Endodermal cell (in vitro differentiated cells): ENCODE data around the gene RECK. TPM values are rescaled to one million over a fixed set of nuclear protein-coding genes. Genes with fewer than 3 reads are reported as not detected.

ENCODE experiments used
- DNase-seq: peaks from one replicate; pipeline ENCODE4 v3.0.0-alpha.2; 2017
- H3K27ac ChIP-seq: 2 replicates; pipeline ENCODE4 v1.5.1; 2013; ENCODE audit warnings: mild to moderate bottlenecking, low read depth, low read length, moderate library complexity
- H3K27me3 ChIP-seq: 2 replicates; pipeline ENCODE4 v1.6.1; 2013; ENCODE audit warnings: mild to moderate bottlenecking, low read length, moderate library complexity; ENCODE audit not compliant: insufficient read depth, control insufficient read depth, poor library complexity, severe bottlenecking
- H3K36me3 ChIP-seq: 2 replicates; pipeline ENCODE4 v1.7.0; 2013; ENCODE audit warnings: mild to moderate bottlenecking, low read length, moderate library complexity; ENCODE audit not compliant: control insufficient read depth, insufficient read depth
- H3K4me1 ChIP-seq: one replicate; pipeline ENCODE4 v1.7.0; 2013; ENCODE audit warnings: low read length; ENCODE audit not compliant: control insufficient read depth, insufficient read depth
- H3K4me3 ChIP-seq: 2 replicates; pipeline ENCODE4 v1.5.1; 2013; ENCODE audit warnings: mild to moderate bottlenecking, low read length, moderate library complexity
- H3K9ac ChIP-seq: 2 replicates; pipeline ENCODE4 v1.6.1; 2013; ENCODE audit warnings: mild to moderate bottlenecking, low read length, moderate library complexity; ENCODE audit not compliant: poor library complexity, severe bottlenecking; ENCODE audit errors: extremely low read depth
- H3K9me3 ChIP-seq: 2 replicates; pipeline ENCODE4 v1.6.1; 2013; ENCODE audit warnings: mild to moderate bottlenecking, low read length, moderate library complexity; ENCODE audit not compliant: control insufficient read depth
- H3K27ac Mint-ChIP-seq: 2 replicates; pipeline ENCODE4 v1.8.0; 2020; ENCODE audit warnings: mixed read lengths
- H3K27me3 Mint-ChIP-seq: 2 replicates; pipeline ENCODE4 v1.8.0; 2021; ENCODE audit warnings: mild to moderate bottlenecking, mixed read lengths; ENCODE audit not compliant: insufficient read depth
- H3K36me3 Mint-ChIP-seq: 2 replicates; pipeline ENCODE4 v1.8.0; 2020; ENCODE audit warnings: low read depth, mixed read lengths
- H3K4me1 Mint-ChIP-seq: 2 replicates; pipeline ENCODE4 v1.8.0; 2020; ENCODE audit warnings: mixed read lengths
- H3K4me3 Mint-ChIP-seq: 2 replicates; pipeline ENCODE4 v1.8.0; 2020; ENCODE audit warnings: mild to moderate bottlenecking, moderate library complexity, mixed read lengths
- H3K9me3 Mint-ChIP-seq: 2 replicates; pipeline ENCODE4 v1.8.0; 2020; ENCODE audit warnings: mild to moderate bottlenecking, mixed read lengths
- WGBS, 2 experiments: methylation state at CpG; one replicate each; pipeline versions ENCODE4 v1.1.5 to v1.1.7; 2013; ENCODE audit warnings: missing lambda C conversion rate in 2 of 2, mixed read lengths in 1 of 2; ENCODE audit not compliant: insufficient coverage in 1 of 2, insufficient read length in 1 of 2; 5-methylcytosine and 5-hydroxymethylcytosine counted together
- total RNA-seq, 2 donors: library from RNA; stranded (reverse); fragmentation: NEBNext Ultra II Directional in 1 of 2; extraction: Animal tissue kit (Norgen Biotek cat#: 25700) in 1 of 2; gene quantifications; 2 replicates in 1 of 2; 3 replicates in 1 of 2; pipeline ENCODE4 v1.2.1, GENCODE V29; 2021
- TF ChIP-seq, protein P1 (sequence below): fragments of 200-600 bp; sonication (generic); conservative IDR thresholded peaks from 2 replicates; pipeline ENCODE4 v1.5.0; 2021; ENCODE audit warnings: antibody characterized with exemption, mild to moderate bottlenecking

Gene RECK
- total RNA-seq, 2 donors from 2014 or later: 11.5 to 16.1 TPM

DNA sequence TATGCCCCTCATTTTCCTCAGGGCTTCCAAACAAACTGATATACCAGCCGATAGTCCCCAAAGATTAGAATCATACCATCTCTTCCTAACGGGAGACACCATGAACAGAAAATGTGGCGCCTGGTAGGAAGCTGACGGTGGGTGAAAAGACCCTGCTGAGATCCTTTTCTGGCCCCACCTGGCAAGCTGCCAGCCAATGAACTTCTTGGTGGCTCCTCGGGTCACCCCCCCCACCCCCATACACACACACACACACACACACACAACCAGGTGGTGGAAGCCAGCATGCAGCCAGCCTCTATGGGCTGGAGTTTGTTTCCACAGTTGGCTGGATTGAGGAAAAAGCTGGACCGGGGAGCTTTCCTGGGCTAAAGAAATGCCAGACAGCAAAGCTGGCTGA is 127.7 kb downstream of the RECK start:
- no peak overlapping the region for H3K4me3 ChIP-seq
- Mint-ChIP-seq H3K4me1 (peaks cover 27% of the 10 kb centered on the region), H3K36me3 (peaks cover 10% of the 10 kb centered on the region), H3K27ac (peak overlapping the region; percentile 41), H3K9me3 (no peaks in the 10 kb centered on the region), H3K4me3 (no peak overlapping the region), H3K27me3 (peaks cover 7% of the 10 kb centered on the region)
- peaks cover 7% of the 10 kb centered on the region for H3K36me3 ChIP-seq
- H3K9me3 ChIP-seq: no peaks in the 10 kb centered on the region
- H3K4me1 ChIP-seq: peaks cover 14% of the 10 kb centered on the region
- no peak overlapping the region for H3K9ac ChIP-seq
- WGBS, 2 experiments: 90% methylated on average over 6 of the region's 6 CpGs; no CpG with 5 or more reads in 1 of the 2 experiments
- TF ChIP-seq, protein P1, sequence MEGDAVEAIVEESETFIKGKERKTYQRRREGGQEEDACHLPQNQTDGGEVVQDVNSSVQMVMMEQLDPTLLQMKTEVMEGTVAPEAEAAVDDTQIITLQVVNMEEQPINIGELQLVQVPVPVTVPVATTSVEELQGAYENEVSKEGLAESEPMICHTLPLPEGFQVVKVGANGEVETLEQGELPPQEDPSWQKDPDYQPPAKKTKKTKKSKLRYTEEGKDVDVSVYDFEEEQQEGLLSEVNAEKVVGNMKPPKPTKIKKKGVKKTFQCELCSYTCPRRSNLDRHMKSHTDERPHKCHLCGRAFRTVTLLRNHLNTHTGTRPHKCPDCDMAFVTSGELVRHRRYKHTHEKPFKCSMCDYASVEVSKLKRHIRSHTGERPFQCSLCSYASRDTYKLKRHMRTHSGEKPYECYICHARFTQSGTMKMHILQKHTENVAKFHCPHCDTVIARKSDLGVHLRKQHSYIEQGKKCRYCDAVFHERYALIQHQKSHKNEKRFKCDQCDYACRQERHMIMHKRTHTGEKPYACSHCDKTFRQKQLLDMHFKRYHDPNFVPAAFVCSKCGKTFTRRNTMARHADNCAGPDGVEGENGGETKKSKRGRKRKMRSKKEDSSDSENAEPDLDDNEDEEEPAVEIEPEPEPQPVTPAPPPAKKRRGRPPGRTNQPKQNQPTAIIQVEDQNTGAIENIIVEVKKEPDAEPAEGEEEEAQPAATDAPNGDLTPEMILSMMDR: no peak
- DNase-seq: peak; percentile 67
- no peak overlapping the region for H3K27ac ChIP-seq
- H3K27me3 ChIP-seq: no peaks in the 10 kb centered on the region

DNA sequence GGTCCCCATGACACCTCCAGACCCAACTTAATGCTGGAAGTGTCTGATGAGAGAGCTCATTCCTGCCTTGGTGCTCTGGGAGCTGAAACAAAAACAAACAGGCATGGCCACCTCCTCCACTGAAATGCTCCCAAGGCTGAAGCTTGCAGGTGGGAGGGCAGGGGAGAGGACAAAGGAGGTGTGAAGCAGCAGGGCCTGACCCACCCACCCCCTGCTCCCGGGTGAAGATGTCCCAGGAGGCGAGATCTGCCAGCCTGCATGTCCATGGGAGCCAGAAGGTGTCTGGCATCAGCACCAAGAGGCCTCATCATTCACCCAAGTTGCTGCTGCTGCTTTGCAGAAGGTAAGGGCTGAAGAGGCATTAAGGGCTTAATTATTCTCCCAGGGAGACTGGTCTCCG is 128.3 kb downstream of the RECK start:
- no peak overlapping the region for H3K9ac ChIP-seq
- no peak overlapping the region for H3K4me3 Mint-ChIP-seq

DNA sequence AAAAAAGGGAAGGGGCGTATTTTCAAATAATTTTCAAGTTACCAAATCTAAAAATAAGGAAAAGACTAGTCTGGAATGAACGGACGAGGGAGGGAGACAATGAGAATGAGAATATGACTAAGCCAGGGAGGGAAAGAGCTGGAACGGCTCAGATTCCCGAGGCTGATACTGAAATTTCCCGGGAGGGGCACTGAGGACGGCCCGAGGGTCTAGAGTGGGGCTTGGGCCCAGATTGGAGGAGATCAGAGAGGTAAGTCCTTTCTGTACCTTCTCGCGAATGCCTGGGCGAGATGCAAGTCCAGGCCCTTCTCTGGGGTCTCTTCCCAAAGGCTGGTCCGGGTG is 129.1 kb downstream of the RECK start:
- no peaks in the 10 kb centered on the region for H3K9me3 ChIP-seq
- H3K4me1 ChIP-seq: peaks cover 14% of the 10 kb centered on the region
- TF ChIP-seq, protein P1: no peak
- no peak overlapping the region for H3K4me3 ChIP-seq
- Mint-ChIP-seq H3K27me3 (peaks cover 16% of the 10 kb centered on the region), H3K4me1 (peaks cover 27% of the 10 kb centered on the region), H3K36me3 (no peaks in the 10 kb centered on the region), H3K27ac (no peak overlapping the region), H3K9me3 (no peaks in the 10 kb centered on the region), H3K4me3 (peak overlapping the region; percentile 6)
- no peak overlapping the region for H3K9ac ChIP-seq
- no peaks in the 10 kb centered on the region for H3K27me3 ChIP-seq
- H3K36me3 ChIP-seq: no peaks in the 10 kb centered on the region
- WGBS, 2 experiments: 84 to 91% methylated on average over 9 to 11 of the region's 12 CpGs
- no peak for DNase-seq
- no peak overlapping the region for H3K27ac ChIP-seq

More for the DNA sequence above, 128.3 kb downstream of the RECK start:
- no peak overlapping the region for H3K27ac ChIP-seq
- Mint-ChIP-seq H3K27me3 (peaks cover 12% of the 10 kb centered on the region), H3K9me3 (no peaks in the 10 kb centered on the region), H3K27ac (peak overlapping the region; percentile 41), H3K36me3 (peaks cover 5% of the 10 kb centered on the region), H3K4me1 (peaks cover 27% of the 10 kb centered on the region)
- H3K4me3 ChIP-seq: no peak overlapping the region
- TF ChIP-seq, protein P1: no peak
- no peaks in the 10 kb centered on the region for H3K9me3 ChIP-seq
- H3K27me3 ChIP-seq: no peaks in the 10 kb centered on the region
- 51 to 77% methylated on average over 1 to 3 of the region's 3 CpGs for WGBS, 2 experiments
- H3K4me1 ChIP-seq: peaks cover 14% of the 10 kb centered on the region
- H3K36me3 ChIP-seq: peaks cover 4% of the 10 kb centered on the region
- peak; percentile 81 for DNase-seq
